Retinal pigment epithelial cell (primary cell): Measurements from ENCODE around the gene RPS25.
"Not testable (repeated sequence)": the region's sequence is repeated elsewhere in the genome, so short reads cannot be mapped to it uniquely, and the experiment has no call there.

Experiments
- DNase-seq: peaks from one replicate; pipeline ENCODE4 v3.0.0-alpha.2; 2010; ENCODE audit warnings: low read depth
- H3K4me3 ChIP-seq: 2 replicates; pipeline ENCODE4 v1.5.1; 2011; ENCODE audit warnings: mild to moderate bottlenecking, low read length, control low read depth, moderate library complexity
- TF ChIP-seq, protein P1 (sequence below): conservative IDR thresholded peaks from 2 replicates; pipeline ENCODE4 v1.5.1; 2011; ENCODE audit warnings: low read depth, low read length, control low read depth, inconsistent platforms

Gene RPS25

GRCh38 chr11:119018074-119018938 lies at the start of gene RPS25, which contains the start of gene TRAPPC4:
TSS of gene RPS25 (minus strand) at chr11:119018343. CDS start at chr11:119018284, 59 bp downstream.
TSS of gene TRAPPC4 (plus strand) at chr11:119018766. CDS start at chr11:119018796, 30 bp downstream.
- peak; percentile 86 for DNase-seq

DNA sequence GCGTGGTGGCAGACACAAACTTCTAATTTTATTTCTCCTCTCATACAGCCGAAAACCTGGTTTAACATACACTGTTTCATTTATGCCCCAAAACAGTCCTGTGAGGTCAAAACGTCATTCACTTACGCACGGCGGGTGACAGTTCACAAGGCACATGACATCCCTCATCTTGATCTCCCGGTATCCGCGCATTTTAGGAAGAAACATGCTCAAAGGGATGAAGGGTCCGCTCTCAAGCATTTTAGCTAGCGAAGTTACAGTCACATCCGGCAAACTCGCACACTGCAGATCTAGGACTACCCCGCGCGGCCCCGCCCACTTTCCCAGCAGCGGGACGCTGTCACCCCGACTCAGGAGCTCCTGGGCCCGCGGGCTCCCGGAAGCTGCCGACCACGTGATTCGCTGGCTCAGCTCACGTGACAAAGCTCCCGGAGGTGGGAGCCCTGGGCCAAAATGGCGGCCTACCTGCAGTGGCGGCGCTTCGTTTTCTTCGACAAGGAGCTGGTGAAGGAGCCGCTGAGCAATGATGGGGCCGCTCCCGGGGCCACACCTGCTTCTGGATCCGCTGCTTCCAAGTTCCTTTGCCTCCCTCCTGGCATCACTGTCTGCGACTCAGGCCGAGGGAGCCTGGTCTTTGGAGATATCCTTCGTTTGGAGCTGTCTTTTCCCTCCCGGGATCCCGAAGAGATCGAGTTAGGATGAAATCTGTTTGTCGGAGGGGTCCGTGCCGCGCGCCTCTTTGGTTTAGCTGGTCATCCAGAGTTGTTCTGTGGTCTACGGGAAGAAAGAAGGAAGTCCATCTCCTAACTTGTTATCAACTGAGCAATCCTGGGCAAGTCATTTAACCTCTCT lies 49.5 kb upstream of the RPS25 start, which contains the start of gene VPS11:
VPS11 (plus strand) TSS at position 448 of the 852 bp plus-strand sequence; CDS start at position 454, 6 bp downstream.
- TF ChIP-seq, protein P1, sequence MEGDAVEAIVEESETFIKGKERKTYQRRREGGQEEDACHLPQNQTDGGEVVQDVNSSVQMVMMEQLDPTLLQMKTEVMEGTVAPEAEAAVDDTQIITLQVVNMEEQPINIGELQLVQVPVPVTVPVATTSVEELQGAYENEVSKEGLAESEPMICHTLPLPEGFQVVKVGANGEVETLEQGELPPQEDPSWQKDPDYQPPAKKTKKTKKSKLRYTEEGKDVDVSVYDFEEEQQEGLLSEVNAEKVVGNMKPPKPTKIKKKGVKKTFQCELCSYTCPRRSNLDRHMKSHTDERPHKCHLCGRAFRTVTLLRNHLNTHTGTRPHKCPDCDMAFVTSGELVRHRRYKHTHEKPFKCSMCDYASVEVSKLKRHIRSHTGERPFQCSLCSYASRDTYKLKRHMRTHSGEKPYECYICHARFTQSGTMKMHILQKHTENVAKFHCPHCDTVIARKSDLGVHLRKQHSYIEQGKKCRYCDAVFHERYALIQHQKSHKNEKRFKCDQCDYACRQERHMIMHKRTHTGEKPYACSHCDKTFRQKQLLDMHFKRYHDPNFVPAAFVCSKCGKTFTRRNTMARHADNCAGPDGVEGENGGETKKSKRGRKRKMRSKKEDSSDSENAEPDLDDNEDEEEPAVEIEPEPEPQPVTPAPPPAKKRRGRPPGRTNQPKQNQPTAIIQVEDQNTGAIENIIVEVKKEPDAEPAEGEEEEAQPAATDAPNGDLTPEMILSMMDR, result no peak
- DNase-seq, result peak; percentile 81
- peak within 1 kb of the TSS; percentile 99 for H3K4me3 ChIP-seq

More at GRCh38 chr11:119018074-119018938, at the start of gene RPS25, which contains the start of gene TRAPPC4:
- H3K4me3 ChIP-seq, result peak within 1 kb of the TSS; percentile 97
- TF ChIP-seq, protein P1, result no peak

- TF ChIP-seq, protein P1, result peak; percentile 49
- DNase-seq, result no peak
- no peak overlapping the region for H3K4me3 ChIP-seq
Measured at GRCh38 chr11:119065369-119065768, 47.2 kb upstream of the RPS25 start.

GRCh38 chr11:119062779-119063178 lies 44.6 kb upstream of the RPS25 start:
- DNase-seq, result no peak
- no peak overlapping the region for H3K4me3 ChIP-seq
- TF ChIP-seq, protein P1, result no peak

DNA sequence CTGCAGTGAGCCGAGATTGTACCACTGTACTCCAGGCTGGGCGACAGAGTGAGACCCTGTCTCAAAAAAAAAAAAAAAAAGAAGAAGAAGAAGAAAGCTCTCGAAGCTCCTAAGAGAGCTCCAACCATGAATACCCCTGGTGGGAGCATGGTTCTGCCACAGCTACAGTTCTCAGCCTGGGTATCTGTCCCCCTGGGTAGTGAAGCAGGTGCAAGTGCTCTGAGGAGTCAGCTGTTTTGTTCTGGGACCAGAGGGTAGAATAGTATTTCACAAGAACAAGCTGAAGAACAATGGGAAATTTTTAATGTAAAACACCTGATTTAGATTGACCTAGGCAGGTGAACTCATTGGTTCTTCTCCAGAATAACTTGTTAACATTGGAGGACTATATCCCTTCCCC lies 43.1 kb upstream of the RPS25 start:
- TF ChIP-seq, protein P1, result no peak
- no peak overlapping the region for H3K4me3 ChIP-seq
- no peak for DNase-seq

DNA sequence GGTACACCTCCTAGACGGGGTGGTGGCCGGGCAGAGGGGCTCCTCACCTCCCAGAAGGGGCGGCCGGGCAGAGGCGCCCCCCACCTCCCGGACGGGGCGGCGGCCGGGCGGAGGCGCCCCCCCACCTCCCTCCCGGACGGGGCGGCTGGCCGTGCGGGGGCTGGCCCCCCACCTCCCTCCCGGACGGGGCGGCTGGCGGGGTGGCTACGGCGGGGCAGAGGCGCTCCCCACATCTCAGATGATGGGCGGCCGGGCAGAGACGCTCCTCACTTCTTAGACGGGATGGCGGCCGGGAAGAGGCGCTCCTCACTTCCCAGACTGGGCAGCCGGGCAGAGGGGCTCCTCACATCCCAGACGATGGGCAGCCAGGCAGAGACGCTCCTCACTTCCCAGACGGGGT lies 41.0 kb upstream of the RPS25 start:
- not testable (repeated sequence) for H3K4me3 ChIP-seq, DNase-seq
